HepG2 (cell line): ENCODE data around the gene PKM. TPM values are rescaled to one million over a fixed set of nuclear protein-coding genes. Genes with fewer than 3 reads are reported as not detected.

Experiments used
- ATAC-seq: fragments of 200-7000 bp; cut with Tn5 transposase; 3 replicates; pipeline ENCODE4 v1.9.1; 2020; ENCODE audit warnings: mild to moderate bottlenecking, moderate library complexity
- BruUV-seq: library from RNA; stranded (reverse); fragments of 400-500 nt; replicated peaks from 2 replicates; lab custom pipeline; 2021; lab: Mats Ljungman, UMichigan
- CTCF ChIA-PET: fragments of 300-600 bp; formaldehyde crosslinking; extraction: SDS; loops from one replicate; lab custom pipeline; 2021; ENCODE audit warnings: low total read pairs, inconsistent platforms, low intra/inter-chr PET ratio; lab: Yijun Ruan, JAX
- POLR2A ChIA-PET: fragments of 350-600 bp; sonication (Branson Sonifier 250); formaldehyde crosslinking; loops from one replicate; lab custom pipeline; 2020; ENCODE audit warnings: antibody characterized with exemption, inconsistent platforms; lab: Yijun Ruan, JAX
- DNase-seq: peaks from one replicate; pipeline ENCODE4 v3.0.0-alpha.2; 2015; ENCODE audit warnings: low spot score
- FAIRE-seq: peaks from 3 replicates; lab custom pipeline; 2011; peaks lifted over from hg19 to GRCh38; lab: Jason Lieb, UNC
- H2AFZ ChIP-seq: one replicate; pipeline ENCODE4 v1.6.1; 2011; ENCODE audit warnings: low read length, inconsistent platforms
- H3K27ac ChIP-seq: fragments of 300-600 bp; 3 replicates; pipeline ENCODE4 v1.8.0; 2011; ENCODE audit warnings: mixed run types, mild to moderate bottlenecking, mixed read lengths, low read length, inconsistent platforms; ENCODE audit not compliant: insufficient read depth; ENCODE audit errors: extremely low read length
- H3K27me3 ChIP-seq, 2 experiments: fragments of 200-600 bp in 1 of 2; 2 replicates in 1 of 2; 3 replicates in 1 of 2; pipeline versions ENCODE4 v1.6.0 to v1.8.0; 2011; ENCODE audit warnings: low read length in 2 of 2, mild to moderate bottlenecking in 2 of 2, moderate library complexity in 2 of 2, inconsistent platforms in 1 of 2; ENCODE audit not compliant: insufficient read depth in 2 of 2, control insufficient read depth in 1 of 2
- H3K36me3 ChIP-seq, 2 experiments: fragments of 200-600 bp in 1 of 2; replicated peaks in 1 of 2; 2 replicates in 1 of 2; 3 replicates in 1 of 2; pipeline versions ENCODE4 v1.5.1 to v1.8.0; 2011; ENCODE audit warnings: low read length in 2 of 2, inconsistent platforms in 1 of 2; ENCODE audit not compliant: insufficient read depth in 2 of 2, control insufficient read depth in 1 of 2
- H3K4me1 ChIP-seq: 2 replicates; pipeline ENCODE4 v1.5.1; 2012; ENCODE audit warnings: low read length, inconsistent platforms; ENCODE audit not compliant: insufficient read depth
- H3K4me2 ChIP-seq: 2 replicates; pipeline ENCODE4 v1.6.0; 2011; ENCODE audit warnings: low read depth, low read length, inconsistent platforms
- H3K4me3 ChIP-seq, 3 experiments: fragments of 200-600 bp in 1 of 3; sonication (generic), shearing (Covaris generic) in 1 of 3; replicated peaks in 1 of 3; 2 replicates each; pipeline ENCODE4 v1.5.1; 2011 to 2016; ENCODE audit warnings: low read length in 3 of 3, inconsistent platforms in 2 of 3, low read depth in 2 of 3, mild to moderate bottlenecking in 2 of 3, control low read depth in 1 of 3, mixed read lengths in 1 of 3; ENCODE audit not compliant: insufficient read depth in 1 of 3
- H3K79me2 ChIP-seq: one replicate; pipeline ENCODE4 v1.6.1; 2011; ENCODE audit warnings: low read length, inconsistent platforms; ENCODE audit not compliant: insufficient read depth
- H3K9ac ChIP-seq: 2 replicates; pipeline ENCODE4 v1.6.0; 2011; ENCODE audit warnings: mild to moderate bottlenecking, low read depth, low read length, inconsistent platforms; ENCODE audit not compliant: insufficient read depth
- H3K9me3 ChIP-seq: 2 replicates; pipeline ENCODE4 v1.5.1; 2012; ENCODE audit warnings: mild to moderate bottlenecking, low read length
- H4K20me1 ChIP-seq: 2 replicates; pipeline ENCODE4 v1.6.0; 2011; ENCODE audit warnings: inconsistent platforms, mild to moderate bottlenecking, low read length, moderate library complexity; ENCODE audit not compliant: insufficient read depth
- AKAP8 ChIP-seq: sonication (generic); formaldehyde crosslinking; IDR thresholded peaks from 2 replicates; pipeline ENCODE4 v1.5.1; 2020; ENCODE audit warnings: mild to moderate bottlenecking, missing genetic modification reagents
- GLI4 ChIP-seq: sonication (generic); formaldehyde crosslinking; IDR thresholded peaks from 2 replicates; pipeline ENCODE4 v1.5.1; 2020; ENCODE audit warnings: missing genetic modification reagents, mild to moderate bottlenecking, moderate library complexity, borderline replicate concordance
- MTF1 ChIP-seq: sonication (generic); formaldehyde crosslinking; IDR thresholded peaks from 2 replicates; pipeline ENCODE4 v1.5.0; 2020; ENCODE audit warnings: missing genetic modification reagents
- ZNF224 ChIP-seq: sonication (generic); formaldehyde crosslinking; IDR thresholded peaks from 2 replicates; pipeline ENCODE4 v1.5.0; 2020; ENCODE audit warnings: mild to moderate bottlenecking, missing genetic modification reagents
- ZSCAN31 ChIP-seq: sonication (generic); formaldehyde crosslinking; IDR thresholded peaks from 2 replicates; pipeline ENCODE4 v1.5.0; 2020; ENCODE audit warnings: low read depth, mild to moderate bottlenecking, missing genetic modification reagents
- WGBS: methylation state at CpG from one replicate; pipeline ENCODE4 v1.1.6; 2017; ENCODE audit warnings: low lambda C conversion rate; 5-methylcytosine and 5-hydroxymethylcytosine counted together
- in situ Hi-C: cut with HindIII; loops from 2 replicates; pipeline ENCODE4 v1.10.0; 2017; ENCODE audit warnings: low pct_unique_long_range_greater_than_20kb; ENCODE audit not compliant: extremely low pct_ligation_motif_present
- intact Hi-C: fragments of 100-400 bp; cut with micrococcal nuclease; formaldehyde crosslinking; loops from one replicate; pipeline ENCODE4 v1.10.0; 2022; ENCODE audit not compliant: unreplicated experiment
- polyA plus RNA-seq, 8 experiments: library from polyadenylated mRNA; depleted of rRNA in 3 of 8; stranded (reverse) in 7 of 8; unstranded in 1 of 8; fragments of >200 nt; fragmentation: Illumina TruSeq in 4 of 8; extraction: Trizol in 4 of 8; gene quantifications; 2 replicates each; pipeline versions ENCODE4 v1.2.1 to v1.2.3, GENCODE V29; 2011 to 2016; ENCODE audit warnings: low read depth in 4 of 8, missing spikeins in 1 of 8, mixed read lengths in 1 of 8; ENCODE audit not compliant: insufficient read depth in 1 of 8
- total RNA-seq, 5 experiments: library from RNA; depleted of rRNA; stranded (reverse); fragments of >200 nt; fragmentation: Illumina TruSeq; extraction: Trizol; gene quantifications; 2 replicates each; pipeline ENCODE4 v1.2.3, GENCODE V29; 2016; ENCODE audit warnings: low read depth in 1 of 5
- TF ChIP-seq, protein P1 (sequence below): sonication (generic); formaldehyde crosslinking; IDR thresholded peaks from 2 replicates; pipeline ENCODE4 v1.4.0; 2020; ENCODE audit warnings: missing genetic modification reagents, borderline replicate concordance
- TF ChIP-seq, protein P2 (sequence below): fragments of 450-650 bp; IDR thresholded peaks from 2 replicates; pipeline ENCODE4 v1.6.1; 2016

Gene PKM
- total and polyA plus RNA-seq, 2 of the 13 experiments (the other 11 are each of a cell fraction or from before 2014, with no cell fraction given), result 488 to 780 TPM

DNA sequence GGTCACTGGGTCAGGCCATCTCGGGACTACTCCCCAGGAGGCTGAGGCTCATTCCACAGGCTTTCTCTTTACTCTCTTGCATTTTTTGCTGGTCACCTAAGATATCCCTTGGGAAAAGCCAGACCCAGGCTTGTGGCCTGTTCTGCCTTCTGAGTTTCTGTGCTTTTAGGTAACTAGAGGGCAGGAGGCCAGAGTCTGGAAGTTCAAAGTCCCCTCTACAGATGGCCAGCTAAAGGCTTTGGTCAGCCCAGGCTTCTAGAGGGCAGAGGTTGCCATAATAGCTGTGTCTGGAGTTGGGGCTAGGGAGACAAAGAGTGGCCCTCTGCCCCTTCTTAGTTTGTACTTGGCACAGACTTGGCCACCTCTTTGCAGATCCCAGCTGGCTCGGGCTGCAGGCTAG is 49.8 kb upstream of the PKM start (continued):
- TF ChIP-seq, protein P1, sequence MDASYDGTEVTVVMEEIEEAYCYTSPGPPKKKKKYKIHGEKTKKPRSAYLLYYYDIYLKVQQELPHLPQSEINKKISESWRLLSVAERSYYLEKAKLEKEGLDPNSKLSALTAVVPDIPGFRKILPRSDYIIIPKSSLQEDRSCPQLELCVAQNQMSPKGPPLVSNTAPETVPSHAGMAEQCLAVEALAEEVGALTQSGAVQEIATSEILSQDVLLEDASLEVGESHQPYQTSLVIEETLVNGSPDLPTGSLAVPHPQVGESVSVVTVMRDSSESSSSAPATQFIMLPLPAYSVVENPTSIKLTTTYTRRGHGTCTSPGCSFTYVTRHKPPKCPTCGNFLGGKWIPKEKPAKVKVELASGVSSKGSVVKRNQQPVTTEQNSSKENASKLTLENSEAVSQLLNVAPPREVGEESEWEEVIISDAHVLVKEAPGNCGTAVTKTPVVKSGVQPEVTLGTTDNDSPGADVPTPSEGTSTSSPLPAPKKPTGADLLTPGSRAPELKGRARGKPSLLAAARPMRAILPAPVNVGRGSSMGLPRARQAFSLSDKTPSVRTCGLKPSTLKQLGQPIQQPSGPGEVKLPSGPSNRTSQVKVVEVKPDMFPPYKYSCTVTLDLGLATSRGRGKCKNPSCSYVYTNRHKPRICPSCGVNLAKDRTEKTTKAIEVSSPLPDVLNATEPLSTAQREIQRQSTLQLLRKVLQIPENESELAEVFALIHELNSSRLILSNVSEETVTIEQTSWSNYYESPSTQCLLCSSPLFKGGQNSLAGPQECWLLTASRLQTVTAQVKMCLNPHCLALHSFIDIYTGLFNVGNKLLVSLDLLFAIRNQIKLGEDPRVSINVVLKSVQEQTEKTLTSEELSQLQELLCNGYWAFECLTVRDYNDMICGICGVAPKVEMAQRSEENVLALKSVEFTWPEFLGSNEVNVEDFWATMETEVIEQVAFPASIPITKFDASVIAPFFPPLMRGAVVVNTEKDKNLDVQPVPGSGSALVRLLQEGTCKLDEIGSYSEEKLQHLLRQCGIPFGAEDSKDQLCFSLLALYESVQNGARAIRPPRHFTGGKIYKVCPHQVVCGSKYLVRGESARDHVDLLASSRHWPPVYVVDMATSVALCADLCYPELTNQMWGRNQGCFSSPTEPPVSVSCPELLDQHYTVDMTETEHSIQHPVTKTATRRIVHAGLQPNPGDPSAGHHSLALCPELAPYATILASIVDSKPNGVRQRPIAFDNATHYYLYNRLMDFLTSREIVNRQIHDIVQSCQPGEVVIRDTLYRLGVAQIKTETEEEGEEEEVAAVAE, result no peak
- TF ChIP-seq ZSCAN31 (CRISPR knock-in tag) (no peak), GLI4 (CRISPR knock-in tag) (no peak)
- TF ChIP-seq, all 625 proteins: peak for 6

DNA sequence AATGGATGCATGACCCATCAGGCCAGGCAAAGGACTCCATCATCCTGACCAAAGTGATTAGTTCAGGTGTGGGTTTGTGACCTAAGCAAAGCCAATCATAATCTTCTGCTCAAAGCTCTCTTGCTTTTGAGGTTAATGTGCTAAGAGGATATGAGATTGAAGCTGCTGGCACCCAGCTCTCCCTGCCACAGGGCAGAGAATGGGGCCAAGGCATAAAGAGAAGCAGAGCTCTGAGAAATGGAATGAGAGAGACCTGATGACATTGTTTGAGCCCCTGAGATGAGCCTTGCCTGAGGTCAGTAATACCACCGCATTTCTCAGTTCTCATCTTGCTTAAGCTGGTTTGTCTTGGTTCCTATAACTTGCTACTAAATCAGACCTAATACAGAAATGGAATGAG is 47.7 kb upstream of the PKM start:
- in situ Hi-C loops, result no loop called here
- no peaks in the 10 kb centered on the region for H3K36me3 ChIP-seq
- BruUV-seq, result no TSS peak
- H3K4me1 ChIP-seq, result peaks cover 26% of the 10 kb centered on the region
- TF ChIP-seq AKAP8 (CRISPR knock-in tag) (no peak), MTF1 (CRISPR knock-in tag) (no peak), ZNF224 (no peak)
- TF ChIP-seq, protein P2, sequence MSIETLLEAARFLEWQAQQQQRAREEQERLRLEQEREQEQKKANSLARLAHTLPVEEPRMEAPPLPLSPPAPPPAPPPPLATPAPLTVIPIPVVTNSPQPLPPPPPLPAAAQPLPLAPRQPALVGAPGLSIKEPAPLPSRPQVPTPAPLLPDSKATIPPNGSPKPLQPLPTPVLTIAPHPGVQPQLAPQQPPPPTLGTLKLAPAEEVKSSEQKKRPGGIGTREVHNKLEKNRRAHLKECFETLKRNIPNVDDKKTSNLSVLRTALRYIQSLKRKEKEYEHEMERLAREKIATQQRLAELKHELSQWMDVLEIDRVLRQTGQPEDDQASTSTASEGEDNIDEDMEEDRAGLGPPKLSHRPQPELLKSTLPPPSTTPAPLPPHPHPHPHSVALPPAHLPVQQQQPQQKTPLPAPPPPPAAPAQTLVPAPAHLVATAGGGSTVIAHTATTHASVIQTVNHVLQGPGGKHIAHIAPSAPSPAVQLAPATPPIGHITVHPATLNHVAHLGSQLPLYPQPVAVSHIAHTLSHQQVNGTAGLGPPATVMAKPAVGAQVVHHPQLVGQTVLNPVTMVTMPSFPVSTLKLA, result no peak
- H3K4me3 ChIP-seq, result no peak overlapping the region
- no peaks in the 10 kb centered on the region for H4K20me1 ChIP-seq
- CTCF ChIA-PET, result no interaction called here
- H2AFZ ChIP-seq, result no peak overlapping the region
- H3K4me2 ChIP-seq, result no peak overlapping the region
- no peak for FAIRE-seq
- POLR2A ChIA-PET, result no interaction called here
- no peak for DNase-seq
- intact Hi-C loops, result no loop called here
- H3K9me3 ChIP-seq, result no peaks in the 10 kb centered on the region
- H3K27me3 ChIP-seq, result no peaks in the 10 kb centered on the region; a peak in 1 of 5 replicates
- no peak for ATAC-seq
- H3K79me2 ChIP-seq, result no peaks in the 10 kb centered on the region
- 83% methylated on average over 1 of the region's 1 CpG for WGBS
- no peak overlapping the region for H3K9ac ChIP-seq
- no peak overlapping the region for H3K27ac ChIP-seq
